DOHH2 (cell line): ENCODE results near the gene STK32C.
"Not testable (repeated sequence)": the region's sequence is repeated elsewhere in the genome, so short reads cannot be mapped to it uniquely, and the experiment has no call there.

Experiments used
- H3F3A ChIP-seq: fragments of 200-600 bp; sonication (generic), shearing (Covaris generic); 2 replicates; pipeline ENCODE4 v1.6.0; 2016; ENCODE audit warnings: antibody characterized with exemption, mild to moderate bottlenecking; ENCODE audit not compliant: control insufficient read depth, insufficient read depth
- H3K27ac ChIP-seq: fragments of 200-600 bp; sonication (generic); 2 replicates; pipeline ENCODE4 v1.5.1; 2014; ENCODE audit warnings: low read depth, mild to moderate bottlenecking, low read length, moderate library complexity
- H3K27me3 ChIP-seq: fragments of 200-600 bp; sonication (generic); 2 replicates; pipeline ENCODE4 v1.6.1; 2014; ENCODE audit warnings: mild to moderate bottlenecking, low read length, mixed read lengths; ENCODE audit not compliant: control insufficient read depth
- H3K36me3 ChIP-seq: fragments of 200-600 bp; sonication (generic); 2 replicates; pipeline ENCODE4 v1.6.1; 2014; ENCODE audit warnings: mild to moderate bottlenecking, low read length, moderate library complexity, mixed read lengths; ENCODE audit not compliant: control insufficient read depth
- H3K4me1 ChIP-seq: fragments of 200-600 bp; sonication (generic); 2 replicates; pipeline ENCODE4 v1.6.1; 2014; ENCODE audit warnings: mild to moderate bottlenecking, low read length, mixed read lengths; ENCODE audit not compliant: control insufficient read depth
- H3K4me2 ChIP-seq: fragments of 200-600 bp; sonication (generic); 2 replicates; pipeline ENCODE4 v1.6.0; 2014; ENCODE audit warnings: mild to moderate bottlenecking, low read length, moderate library complexity
- H3K4me3 ChIP-seq: fragments of 200-600 bp; sonication (generic); 2 replicates; pipeline ENCODE4 v1.5.1; 2014; ENCODE audit warnings: mild to moderate bottlenecking, low read length, mixed read lengths
- H3K79me2 ChIP-seq: fragments of 200-600 bp; sonication (generic); 2 replicates; pipeline ENCODE4 v1.6.1; 2014; ENCODE audit warnings: mild to moderate bottlenecking, low read length, mixed read lengths; ENCODE audit not compliant: control insufficient read depth
- H3K9me2 ChIP-seq: fragments of 200-600 bp; sonication (generic); replicated peaks from 2 replicates; pipeline ENCODE4 v1.6.1; 2014; ENCODE audit warnings: mild to moderate bottlenecking, low read length, mixed read lengths; ENCODE audit not compliant: control insufficient read depth
- H3K9me3 ChIP-seq: fragments of 200-600 bp; sonication (generic); 2 replicates; pipeline ENCODE4 v1.6.1; 2014; ENCODE audit warnings: antibody characterized with exemption, low read length, mixed read lengths; ENCODE audit not compliant: control insufficient read depth, insufficient read depth
- H4K20me1 ChIP-seq: fragments of 200-600 bp; sonication (generic); 2 replicates; pipeline ENCODE4 v1.6.0; 2014; ENCODE audit warnings: low read depth, mild to moderate bottlenecking, antibody characterized with exemption, low read length, moderate library complexity; ENCODE audit not compliant: control insufficient read depth, insufficient read depth
- CTCF ChIP-seq: fragments of 200-600 bp; sonication (generic); IDR thresholded peaks from one replicate; pipeline ENCODE4 v1.5.1; 2014; ENCODE audit warnings: antibody characterized with exemption, mild to moderate bottlenecking, low read depth, low read length; ENCODE audit not compliant: poor library complexity, severe bottlenecking
- EZH2phosphoT487 ChIP-seq: fragments of 200-600 bp; sonication (generic); IDR thresholded peaks from 2 replicates; pipeline ENCODE4 v1.6.1; 2017; ENCODE audit warnings: borderline replicate concordance, mild to moderate bottlenecking, antibody characterized with exemption, low read length, moderate library complexity, mixed read lengths

Gene STK32C

GRCh38 chr10:132298038-132298881, 9.5 kb downstream of the STK32C start:
- no peaks in the 10 kb centered on the region for H3K9me2 ChIP-seq
- peaks cover 6% of the 10 kb centered on the region; the same call in 1 of the 2 replicates for H3K4me1 ChIP-seq
- no peak overlapping the region for H3K4me3 ChIP-seq
- H3K4me2 ChIP-seq, result no peak overlapping the region
- no peak overlapping the region for H3K27ac ChIP-seq
- H3K9me3 ChIP-seq, result no peaks in the 10 kb centered on the region
- TF ChIP-seq CTCF (no peak), EZH2phosphoT487 (no peak)
- no peaks in the 10 kb centered on the region for H3K27me3 ChIP-seq
- H4K20me1 ChIP-seq, result no peaks in the 10 kb centered on the region
- no peaks in the 10 kb centered on the region for H3K79me2 ChIP-seq
- H3F3A ChIP-seq, result no peaks in the 10 kb centered on the region
- H3K36me3 ChIP-seq, result no peaks in the 10 kb centered on the region

GRCh38 chr10:132297526-132297925, 10.2 kb downstream of the STK32C start:
- TF ChIP-seq CTCF (peak; percentile 26), EZH2phosphoT487 (no peak)
- no peak overlapping the region for H3K4me2 ChIP-seq
- H3K36me3 ChIP-seq, result no peaks in the 10 kb centered on the region
- H3K9me2 ChIP-seq, result no peaks in the 10 kb centered on the region
- no peak overlapping the region for H3K4me3 ChIP-seq
- H3K9me3 ChIP-seq, result no peaks in the 10 kb centered on the region
- peaks cover 6% of the 10 kb centered on the region; the same call in 1 of the 2 replicates for H3K4me1 ChIP-seq
- H3K27ac ChIP-seq, result no peak overlapping the region
- H3K27me3 ChIP-seq, result no peaks in the 10 kb centered on the region
- no peaks in the 10 kb centered on the region for H3F3A ChIP-seq
- no peaks in the 10 kb centered on the region for H3K79me2 ChIP-seq
- H4K20me1 ChIP-seq, result no peaks in the 10 kb centered on the region

GRCh38 chr10:132296666-132297443, 10.9 kb downstream of the STK32C start:
- no peaks in the 10 kb centered on the region for H3K36me3 ChIP-seq
- H3K4me1 ChIP-seq, result peaks cover 6% of the 10 kb centered on the region; the same call in 1 of the 2 replicates
- no peaks in the 10 kb centered on the region for H3F3A ChIP-seq
- H3K4me3 ChIP-seq, result no peak overlapping the region
- no peaks in the 10 kb centered on the region for H3K9me3 ChIP-seq
- TF ChIP-seq EZH2phosphoT487, result no peak
- TF ChIP-seq CTCF, result no peak
- no peaks in the 10 kb centered on the region for H3K9me2 ChIP-seq
- H3K4me2 ChIP-seq, result no peak overlapping the region
- H3K27me3 ChIP-seq, result no peaks in the 10 kb centered on the region
- no peaks in the 10 kb centered on the region for H4K20me1 ChIP-seq
- no peaks in the 10 kb centered on the region for H3K79me2 ChIP-seq
- H3K27ac ChIP-seq, result no peak overlapping the region

- H3K36me3 ChIP-seq, H3K27me3 ChIP-seq, H3K79me2 ChIP-seq, H3K9me3 ChIP-seq, H3K27ac ChIP-seq, H3K4me1 ChIP-seq, H3K4me3 ChIP-seq, H4K20me1 ChIP-seq, H3K4me2 ChIP-seq, H3K9me2 ChIP-seq, H3F3A ChIP-seq: not testable (repeated sequence)
These were observed 12.3 kb downstream of the STK32C start for GRCh38 chr10:132295481-132295880.
